ENCODE measurements around the gene BORCS5.

GRCh38 chr12:12353807-12354206 lies 3.1 kb upstream of the BORCS5 start:
- TF ChIP-seq EZH2 (IDR thresholded peaks at IDR 0.05) (no peak), POLR2AphosphoS5 (IDR thresholded peaks at IDR 0.05; ENCODE audit: borderline replicate concordance, low read depth, low read length) (no peak), FOXP2 (optimal IDR thresholded peaks at IDR 0.05; ENCODE audit: control extremely low read depth, extremely low read length, insufficient read depth) (no peak)

Data from SK-N-MC (cell line).